Progenitor cell of endocrine pancreas (in vitro differentiated cells): ENCODE measurements around the gene SERPINI1. TPM values are rescaled to one million over a fixed set of nuclear protein-coding genes. Genes with fewer than 3 reads are reported as not detected.

Source experiments
- DNase-seq: peaks from one replicate; pipeline ENCODE4 v3.0.0; 2021; ENCODE audit warnings: low spot score; ENCODE audit not compliant: unreplicated experiment
- H3K27ac Mint-ChIP-seq: 2 replicates; pipeline ENCODE4 v1.8.0; 2021; ENCODE audit warnings: mild to moderate bottlenecking, moderate library complexity, mixed read lengths
- H3K27me3 Mint-ChIP-seq: 2 replicates; pipeline ENCODE4 v1.8.0; 2021; ENCODE audit warnings: mixed read lengths
- H3K36me3 Mint-ChIP-seq: 2 replicates; pipeline ENCODE4 v1.8.0; 2022; ENCODE audit warnings: mixed read lengths; ENCODE audit not compliant: insufficient read depth
- H3K4me1 Mint-ChIP-seq: 2 replicates; pipeline ENCODE4 v1.8.0; 2021; ENCODE audit warnings: low read depth, mixed read lengths
- H3K4me3 Mint-ChIP-seq: 2 replicates; pipeline ENCODE4 v1.8.0; 2021; ENCODE audit warnings: low read depth, mild to moderate bottlenecking, moderate library complexity, mixed read lengths
- H3K9me3 Mint-ChIP-seq: 2 replicates; pipeline ENCODE4 v1.8.0; 2021; ENCODE audit warnings: low read depth, mixed read lengths
- CTCF ChIP-seq: fragments of 200-600 bp; sonication (generic); IDR thresholded peaks from one replicate; pipeline ENCODE4 v1.5.0; 2021; ENCODE audit warnings: antibody characterized with exemption, mild to moderate bottlenecking; ENCODE audit not compliant: unreplicated experiment
- total RNA-seq: library from RNA; stranded (reverse); gene quantifications from 2 replicates; pipeline ENCODE4 v1.2.1, GENCODE V29; 2021

Gene SERPINI1
- total RNA-seq, 1 donor from 2014 or later = 10.7 TPM

GRCh38 chr3:167728176-167728575, 7.3 kb upstream of the SERPINI1 start:
- Mint-ChIP-seq H3K27me3 (no peaks in the 10 kb centered on the region), H3K9me3 (no peaks in the 10 kb centered on the region), H3K4me3 (peak overlapping the region; percentile 25), H3K4me1 (peaks cover 45% of the 10 kb centered on the region), H3K27ac (no peak overlapping the region), H3K36me3 (no peaks in the 10 kb centered on the region)
- no peak for TF ChIP-seq CTCF
- no peak for DNase-seq

GRCh38 chr3:167728632-167729323, 6.7 kb upstream of the SERPINI1 start:
- no peak overlapping the region for H3K4me3 Mint-ChIP-seq
- no peaks in the 10 kb centered on the region for H3K36me3 Mint-ChIP-seq
- no peak for TF ChIP-seq CTCF
- no peaks in the 10 kb centered on the region for H3K9me3 Mint-ChIP-seq
- no peak for DNase-seq
- H3K4me1 Mint-ChIP-seq = peaks cover 40% of the 10 kb centered on the region
- peak overlapping the region; percentile 23 for H3K27ac Mint-ChIP-seq
- H3K27me3 Mint-ChIP-seq = no peaks in the 10 kb centered on the region

- H3K36me3 Mint-ChIP-seq = no peaks in the 10 kb centered on the region
- H3K27ac Mint-ChIP-seq = no peak overlapping the region
- peaks cover 38% of the 10 kb centered on the region for H3K4me1 Mint-ChIP-seq
- DNase-seq = no peak
- no peaks in the 10 kb centered on the region for H3K27me3 Mint-ChIP-seq
- H3K9me3 Mint-ChIP-seq = no peaks in the 10 kb centered on the region
- TF ChIP-seq CTCF = no peak
- H3K4me3 Mint-ChIP-seq = no peak overlapping the region
Observed at GRCh38 chr3:167729591-167729990, 5.9 kb upstream of the SERPINI1 start.

GRCh38 chr3:167731393-167731792, 4.1 kb upstream of the SERPINI1 start:
- H3K4me1 Mint-ChIP-seq = peaks cover 39% of the 10 kb centered on the region
- H3K4me3 Mint-ChIP-seq = no peak overlapping the region
- no peaks in the 10 kb centered on the region for H3K36me3 Mint-ChIP-seq
- no peaks in the 10 kb centered on the region for H3K27me3 Mint-ChIP-seq
- DNase-seq = no peak
- no peaks in the 10 kb centered on the region for H3K9me3 Mint-ChIP-seq
- no peak for TF ChIP-seq CTCF
- H3K27ac Mint-ChIP-seq = no peak overlapping the region

GRCh38 chr3:167732313-167733065, 3.0 kb upstream of the SERPINI1 start:
- Mint-ChIP-seq H3K4me1 (peaks cover 35% of the 10 kb centered on the region), H3K27me3 (no peaks in the 10 kb centered on the region), H3K27ac (no peak overlapping the region), H3K9me3 (no peaks in the 10 kb centered on the region), H3K4me3 (no peak overlapping the region), H3K36me3 (no peaks in the 10 kb centered on the region)
- TF ChIP-seq CTCF = no peak
- no peak for DNase-seq
